NCI-H1694 treated with DMSO at 0.1 percent for 48 hours (cell line): Measurements from ENCODE around the gene TEX38.
"Not testable (repeated sequence)": the region's sequence is repeated elsewhere in the genome, so short reads cannot be mapped to it uniquely, and the experiment has no call there.

Experiments
- DNase-seq: peaks from one replicate; lab custom pipeline; 2025; lab: John Stamatoyannopoulos, UW

Gene TEX38

GRCh38 chr1:46655848-46656247 lies 15.8 kb upstream of the TEX38 start:
- no peak for DNase-seq

GRCh38 chr1:46656643-46657042 lies 15.0 kb upstream of the TEX38 start:
- no peak for DNase-seq

GRCh38 chr1:46657775-46658174 lies 13.9 kb upstream of the TEX38 start:
- no peak for DNase-seq

GRCh38 chr1:46659307-46659870 lies 12.3 kb upstream of the TEX38 start:
- no peak for DNase-seq

GRCh38 chr1:46660116-46660515 lies 11.5 kb upstream of the TEX38 start:
- not testable (repeated sequence) for DNase-seq

- DNase-seq, result not testable (repeated sequence)
These were observed 8.7 kb upstream of the TEX38 start for GRCh38 chr1:46662919-46663318.

- DNase-seq, result no peak
These were observed 5.7 kb upstream of the TEX38 start for GRCh38 chr1:46665983-46666382.

- peak; percentile 5 for DNase-seq
These were observed 3.6 kb upstream of the TEX38 start, which contains the start of gene ATPAF1 for GRCh38 chr1:46667782-46668760. TSS of gene ATPAF1 (minus strand) at chr1:46668364. CDS start at chr1:46668322, 42 bp downstream.

GRCh38 chr1:46670134-46670533 lies 1.5 kb upstream of the TEX38 start:
- no peak for DNase-seq

- DNase-seq, result no peak
These were observed 1.0 kb downstream of the TEX38 start for GRCh38 chr1:46672696-46673095.

GRCh38 chr1:46673749-46674182 lies 2.1 kb downstream of the TEX38 start:
- DNase-seq, result no peak

GRCh38 chr1:46675549-46676314 lies 4.1 kb downstream of the TEX38 start:
- DNase-seq, result no peak

GRCh38 chr1:46676531-46676930 lies 4.9 kb downstream of the TEX38 start:
- DNase-seq, result no peak

- DNase-seq, result no peak
These were observed 5.7 kb downstream of the TEX38 start for GRCh38 chr1:46677339-46677738.

GRCh38 chr1:46679789-46680573 lies 8.3 kb downstream of the TEX38 start:
- DNase-seq, result no peak

GRCh38 chr1:46681333-46682034 lies 9.8 kb downstream of the TEX38 start:
- no peak for DNase-seq

- no peak for DNase-seq
These were observed 10.4 kb downstream of the TEX38 start for GRCh38 chr1:46682064-46682463.

- no peak for DNase-seq
These were observed 13.0 kb downstream of the TEX38 start for GRCh38 chr1:46684670-46685069.

- no peak for DNase-seq
These were observed 14.6 kb downstream of the TEX38 start for GRCh38 chr1:46686255-46686654.

GRCh38 chr1:46687093-46687659 lies 15.5 kb downstream of the TEX38 start:
- peak; percentile 42 for DNase-seq
